ENCODE results near the gene ARRDC4.
"Not testable (repeated sequence)": the region's sequence is repeated elsewhere in the genome, so short reads cannot be mapped to it uniquely, and the experiment has no call there.

Gene ARRDC4

GRCh38 chr15:97966246-97966645, 5.7 kb downstream of the ARRDC4 start:
- DNase-seq (ENCODE audit: low read depth) = no peak

DNA sequence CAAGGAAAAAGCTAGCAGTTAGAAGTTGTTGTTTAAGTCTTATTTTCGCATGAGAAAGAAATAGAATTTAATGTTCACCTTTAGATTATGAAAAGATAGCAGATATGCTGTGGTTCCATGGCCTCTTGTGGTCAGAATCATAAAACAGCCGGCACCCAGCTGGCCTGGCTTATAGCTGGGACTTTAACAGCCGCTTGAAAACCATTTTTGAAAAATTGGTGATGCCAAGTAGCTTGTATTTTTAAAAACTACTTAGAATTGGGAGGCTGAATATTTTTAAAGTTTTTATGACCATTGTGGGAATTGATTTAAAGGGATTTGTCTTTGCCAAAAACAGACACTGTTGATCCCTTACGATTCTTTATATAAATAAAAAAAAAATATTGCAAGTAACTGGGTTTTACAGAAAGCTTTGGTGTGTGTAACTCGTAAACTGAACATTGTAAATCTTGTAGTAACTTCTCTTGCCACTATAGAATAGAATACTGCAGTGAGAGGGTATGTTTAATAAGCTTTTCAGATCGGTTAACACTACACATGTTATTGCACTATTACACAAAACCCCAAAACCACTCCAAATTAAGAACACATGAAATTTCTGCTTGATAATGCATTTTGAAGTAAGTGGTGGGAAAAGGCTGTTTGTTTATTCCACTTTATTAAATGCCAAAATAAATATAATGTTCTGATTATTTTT, 6.6 kb downstream of the ARRDC4 start:
- DNase-seq (ENCODE audit: low read depth) = no peak

- DNase-seq (ENCODE audit: low read depth) = no peak
Measured at GRCh38 chr15:97967881-97968280, 7.4 kb downstream of the ARRDC4 start.

GRCh38 chr15:97968380-97968779, 7.9 kb downstream of the ARRDC4 start:
- DNase-seq (ENCODE audit: low read depth) = no peak

DNA sequence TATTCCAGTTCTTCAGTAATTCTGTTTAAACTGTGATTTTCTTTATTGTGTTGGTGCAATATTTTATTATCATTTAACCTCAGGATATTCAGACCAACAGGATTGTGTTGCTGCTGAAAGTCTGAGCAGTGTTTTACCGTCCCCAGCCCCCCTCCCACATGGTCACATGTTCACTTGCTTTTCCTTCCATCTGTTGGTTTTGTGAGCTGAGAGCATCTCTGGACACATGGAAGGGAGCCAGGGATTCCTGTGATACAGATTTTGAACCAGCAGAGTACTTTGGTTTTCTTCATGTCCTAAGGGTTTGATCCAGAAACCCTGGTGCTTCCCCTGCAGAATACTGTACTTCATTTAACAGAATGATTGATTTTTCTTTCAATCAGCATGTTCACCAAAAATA, 11.9 kb downstream of the ARRDC4 start:
- DNase-seq (ENCODE audit: low read depth) = no peak

DNA sequence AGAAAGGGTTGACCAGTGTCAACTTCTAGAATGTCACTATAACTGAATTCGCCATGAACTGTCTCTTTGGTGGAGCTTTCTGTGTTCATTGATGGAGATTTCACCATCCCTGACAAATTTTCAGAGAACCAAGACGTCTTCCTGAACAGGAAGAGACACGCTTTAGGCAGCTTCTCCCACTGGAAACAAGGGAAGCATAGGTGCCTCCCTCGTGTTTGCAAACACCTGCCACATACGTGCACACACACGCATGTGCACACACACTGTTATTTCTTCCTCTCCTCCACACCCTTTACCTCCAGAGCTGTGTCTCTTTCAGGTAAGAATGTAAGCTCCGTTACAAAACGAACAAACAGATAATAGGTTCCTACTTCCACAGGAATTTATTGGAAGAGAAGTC, 15.6 kb downstream of the ARRDC4 start:
- DNase-seq (ENCODE audit: low read depth) = no peak

GRCh38 chr15:97976766-97977503, 16.4 kb downstream of the ARRDC4 start:
- no peak for DNase-seq (ENCODE audit: low read depth)

GRCh38 chr15:97977734-97978133, 17.2 kb downstream of the ARRDC4 start:
- DNase-seq (ENCODE audit: low read depth) = no peak

GRCh38 chr15:97978401-97979139, 18.1 kb downstream of the ARRDC4 start:
- no peak for DNase-seq (ENCODE audit: low read depth)

GRCh38 chr15:97979140-97979520, 18.6 kb downstream of the ARRDC4 start:
- no peak for DNase-seq (ENCODE audit: low read depth)

- DNase-seq (ENCODE audit: low read depth) = no peak
Measured at GRCh38 chr15:97981058-97981457, 20.6 kb downstream of the ARRDC4 start.

DNA sequence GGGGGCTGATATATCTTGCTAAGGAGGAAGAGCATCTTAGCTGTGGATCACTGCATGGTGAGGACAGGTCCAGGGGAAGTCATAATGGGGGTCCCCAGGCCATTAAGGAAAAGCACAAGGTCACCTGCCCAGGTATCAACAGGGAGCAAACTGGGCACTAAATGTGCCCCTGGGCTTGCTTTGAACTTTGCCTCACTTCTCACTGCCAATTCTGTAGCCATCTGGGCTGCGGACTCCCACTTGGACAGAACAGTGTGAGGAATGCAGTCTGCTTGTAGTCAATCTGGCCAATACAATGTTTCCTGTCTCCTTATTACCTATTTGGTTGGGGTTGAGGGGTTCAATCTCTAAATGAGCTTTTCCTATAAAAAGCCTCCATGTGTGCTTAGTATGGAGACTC, 21.3 kb downstream of the ARRDC4 start:
- no peak for DNase-seq (ENCODE audit: low read depth)

DNA sequence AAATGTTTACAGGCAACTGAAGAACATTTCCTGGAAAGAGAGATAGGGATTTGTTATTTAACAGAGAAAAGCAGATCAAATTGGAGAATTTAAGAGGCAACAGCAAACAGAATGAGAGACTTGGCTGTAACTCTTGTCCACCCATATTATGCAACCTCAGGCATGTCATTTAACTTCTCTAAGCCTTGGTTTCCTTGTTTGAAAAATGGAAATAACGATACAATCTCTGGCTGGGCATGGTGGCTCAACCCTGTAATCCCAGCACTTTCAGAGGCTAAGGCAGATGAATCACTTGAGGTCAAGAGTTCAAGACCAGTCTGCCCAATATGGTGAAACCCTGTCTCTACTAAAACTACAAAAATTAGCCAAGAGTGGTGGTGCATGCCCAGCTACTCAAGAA, 23.7 kb downstream of the ARRDC4 start:
- no peak for DNase-seq (ENCODE audit: low read depth)

DNA sequence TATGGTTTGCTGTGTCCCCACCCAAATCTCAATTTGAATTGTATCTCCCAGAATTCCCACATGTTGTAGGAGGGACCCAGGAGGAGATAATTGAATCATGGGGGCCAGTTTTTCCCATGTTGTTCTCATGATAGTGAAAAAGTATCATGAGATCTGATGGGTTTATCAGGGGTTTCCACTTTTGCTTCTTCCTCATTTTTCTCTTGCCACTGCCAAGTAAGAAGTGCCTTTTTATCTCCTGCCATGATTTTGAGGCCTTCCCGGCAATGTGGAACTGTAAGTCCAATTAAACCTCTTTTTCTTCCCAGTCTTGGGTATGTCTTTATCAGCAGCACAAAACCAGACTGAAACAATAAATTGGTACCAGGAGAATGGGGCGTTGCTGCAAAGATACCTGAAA, 25.5 kb downstream of the ARRDC4 start:
- not testable (repeated sequence) for DNase-seq (ENCODE audit: low read depth)

- DNase-seq (ENCODE audit: low read depth) = no peak
Measured at GRCh38 chr15:97986781-97987180, 26.3 kb downstream of the ARRDC4 start.

DNA sequence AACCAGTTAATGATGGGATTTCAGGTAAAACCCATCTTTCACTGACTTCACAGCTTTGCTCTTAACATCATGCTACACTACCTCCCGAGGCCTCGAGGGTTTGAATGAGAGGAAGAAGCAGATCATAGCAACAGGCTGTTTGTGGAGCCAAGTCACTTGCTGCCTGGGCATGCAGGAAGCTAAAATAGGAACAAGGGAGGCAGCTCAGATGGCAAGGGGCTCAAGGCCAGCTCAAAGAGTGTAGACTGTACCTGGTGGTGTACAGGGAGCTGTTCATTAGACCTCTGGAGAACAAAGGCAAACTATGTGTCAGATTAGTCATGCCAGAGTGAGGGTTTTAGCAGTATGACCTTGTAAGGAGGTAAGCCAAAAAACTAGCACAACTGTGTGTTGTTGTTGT, 28.8 kb downstream of the ARRDC4 start:
- DNase-seq (ENCODE audit: low read depth) = no peak

DNA sequence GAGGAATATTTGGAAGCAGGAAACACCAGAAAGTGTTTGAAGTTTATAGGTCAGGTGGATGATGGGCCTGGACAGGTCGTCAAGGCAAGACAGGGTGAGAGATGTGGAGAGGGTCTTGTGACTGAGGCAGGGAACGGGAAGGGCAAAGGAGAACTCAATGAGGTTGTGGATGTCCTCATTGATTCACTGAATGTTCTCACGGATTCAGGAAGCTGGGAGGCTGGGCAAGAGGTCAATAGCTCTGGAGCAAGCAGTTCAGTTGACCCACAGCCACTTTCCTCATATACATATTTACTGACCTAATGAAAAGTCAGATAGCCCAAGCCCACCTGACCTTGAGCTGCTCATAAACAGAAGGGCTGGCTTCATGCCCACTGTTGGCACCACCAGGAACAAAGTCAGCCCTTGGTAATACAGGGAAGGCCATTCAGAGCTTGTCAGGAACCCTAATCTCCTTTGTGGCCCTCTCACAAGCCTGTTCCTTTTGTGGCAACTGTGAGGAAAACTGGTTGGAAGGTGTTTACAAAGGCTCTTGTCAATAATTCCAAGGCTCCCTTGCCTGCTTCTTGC, 31.6 kb downstream of the ARRDC4 start:
- DNase-seq (ENCODE audit: low read depth) = no peak

GRCh38 chr15:97992823-97993222, 32.3 kb downstream of the ARRDC4 start:
- DNase-seq (ENCODE audit: low read depth) = no peak

- DNase-seq (ENCODE audit: low read depth) = no peak
Measured at GRCh38 chr15:97993310-97993738, 32.8 kb downstream of the ARRDC4 start.

DNA sequence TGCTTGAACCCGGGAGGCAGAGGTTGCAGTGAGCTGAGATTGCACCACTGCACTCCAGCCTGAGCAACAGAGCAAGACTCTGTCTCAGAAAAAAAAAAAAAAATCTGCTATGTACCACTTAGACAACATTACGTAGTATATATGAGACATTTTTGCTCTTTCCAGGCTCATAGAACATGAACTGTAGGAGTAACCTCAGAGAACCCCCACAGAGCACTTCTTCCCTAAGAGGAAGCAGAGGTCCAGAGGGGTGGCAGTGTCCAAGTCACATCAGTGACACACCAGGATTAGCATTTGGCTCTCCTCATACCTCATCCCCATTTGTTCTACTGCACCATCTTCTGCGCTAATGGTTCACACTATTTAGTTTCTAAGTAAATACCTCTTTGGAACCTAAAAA, 33.7 kb downstream of the ARRDC4 start:
- no peak for DNase-seq (ENCODE audit: low read depth)

GRCh38 chr15:97995192-97995591, 34.7 kb downstream of the ARRDC4 start:
- DNase-seq (ENCODE audit: low read depth) = no peak

DNA sequence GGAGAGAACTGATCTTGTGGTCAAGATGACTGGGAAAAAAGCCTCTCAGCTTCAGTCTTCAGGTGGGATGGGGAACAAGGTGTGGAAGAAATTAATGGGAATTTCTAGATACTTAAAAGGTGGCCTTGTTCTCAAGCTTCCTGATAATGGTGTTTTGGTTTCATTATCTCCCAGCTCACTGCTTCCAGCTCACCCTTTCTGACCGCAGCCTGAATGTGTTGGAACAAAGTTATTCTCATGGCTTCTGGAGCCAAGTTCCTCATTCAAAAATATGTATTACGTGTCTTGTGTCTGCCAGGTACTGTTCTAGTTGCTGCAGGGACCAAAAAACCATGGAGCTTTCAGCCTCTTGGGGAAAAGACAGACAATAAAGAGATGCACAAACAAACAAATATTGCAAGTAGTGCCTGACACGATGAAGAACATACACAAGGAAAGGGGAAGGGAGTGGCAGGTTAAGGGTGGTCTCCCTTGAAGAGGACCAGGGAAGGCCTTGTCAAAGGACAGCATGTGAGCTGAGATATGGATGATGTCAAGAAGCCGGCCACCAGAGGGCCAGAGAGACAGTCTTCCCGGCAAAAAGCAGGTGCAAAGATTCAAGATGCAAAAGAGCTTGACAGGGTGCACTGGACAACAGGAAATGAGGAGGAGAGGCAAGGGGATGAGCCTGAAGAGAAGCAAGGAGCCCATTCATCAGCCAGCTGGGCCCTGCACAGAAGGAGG, 35.5 kb downstream of the ARRDC4 start:
- no peak for DNase-seq (ENCODE audit: low read depth)
